ENCODE measurements around the gene ATP8B3.
"Not testable (repeated sequence)": the region's sequence is repeated elsewhere in the genome, so short reads cannot be mapped to it uniquely, and the experiment has no call there.

Gene ATP8B3

DNA sequence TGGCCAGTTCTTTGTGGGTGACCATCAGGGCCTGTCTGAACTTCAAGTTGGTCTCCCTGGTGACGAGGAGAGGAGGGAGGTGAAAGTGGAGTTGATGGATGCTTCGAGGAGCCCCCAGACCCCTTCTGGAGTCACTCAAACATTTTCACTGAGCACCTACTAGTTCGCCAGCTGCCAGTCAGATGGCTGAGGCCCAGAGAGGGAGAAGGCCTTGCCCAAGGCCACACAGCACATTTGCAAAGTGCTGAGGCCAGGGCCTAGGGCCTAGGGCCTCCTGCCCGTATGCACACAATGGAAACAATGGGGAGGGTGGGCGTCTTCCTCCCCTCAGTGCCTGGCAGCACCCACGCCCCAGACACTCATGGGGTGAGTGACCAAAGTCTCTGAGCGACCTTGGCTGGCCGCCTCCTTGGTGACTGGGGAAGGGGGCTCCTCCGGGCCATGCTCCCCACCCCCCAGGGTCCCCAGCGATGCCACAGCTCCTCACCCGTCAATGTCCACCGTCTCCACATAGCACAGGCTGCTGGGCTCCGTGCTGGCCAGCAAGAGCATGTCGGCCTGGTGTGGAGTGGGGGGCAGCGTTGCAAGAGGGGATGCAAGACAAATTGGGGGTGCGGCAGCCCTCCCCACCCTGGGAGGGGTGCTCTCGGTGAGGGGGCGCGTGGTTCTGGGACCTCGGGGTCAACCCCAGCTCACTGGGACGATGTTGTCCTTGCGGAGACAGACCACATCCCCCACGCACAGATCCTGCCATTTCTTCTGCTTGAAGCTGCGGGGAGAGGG, 6.5 kb downstream of the ATP8B3 start:
- ATAC-seq (ENCODE audit: insufficient read depth, low read depth): no peak

DNA sequence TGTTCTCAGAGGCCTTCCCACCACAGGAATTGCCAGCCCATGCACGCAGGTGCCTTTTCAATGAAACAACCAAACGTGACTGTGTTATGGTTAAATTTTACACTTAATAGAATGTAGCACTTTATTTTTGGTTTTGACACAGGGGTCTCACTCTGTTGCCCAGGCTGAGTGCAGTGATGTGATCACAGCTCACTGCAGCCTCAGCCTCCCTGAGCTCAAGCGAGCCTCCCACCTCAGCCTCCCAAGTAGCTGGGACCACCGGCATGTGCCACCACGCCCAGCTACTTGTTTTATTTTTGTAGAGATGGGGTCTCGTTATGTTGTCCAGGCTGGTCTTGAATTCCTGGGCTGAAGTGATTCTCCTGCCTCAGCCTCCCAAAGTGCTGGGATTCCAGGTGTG, 7.2 kb downstream of the ATP8B3 start:
- Histone ChIP-seq H3K9ac (ENCODE audit: low read depth, low read length) (no peak overlapping the region), H2AFZ (ENCODE audit: low read depth, low read length) (no peak overlapping the region), H3K79me2 (ENCODE audit: insufficient read depth, low read length) (no peaks in the 10 kb centered on the region), H3K4me1 (ENCODE audit: insufficient read depth, low read length) (no peaks in the 10 kb centered on the region), H3K27me3 (ENCODE audit: insufficient read depth, low read length, poor library complexity) (no peaks in the 10 kb centered on the region), H3K36me3 (ENCODE audit: insufficient read depth, low read length) (peaks cover 61% of the 10 kb centered on the region), H3K4me2 (ENCODE audit: insufficient read depth, low read length) (no peak overlapping the region), H3K4me3 (ENCODE audit: low read depth in 1 of 2, low read length in 2 of 2) (no peak overlapping the region), H3K27ac (ENCODE audit: low read length) (no peak overlapping the region), H4K20me1 (ENCODE audit: insufficient read depth, low read length) (no peaks in the 10 kb centered on the region), H3K9me3 (ENCODE audit: insufficient read depth, low read length, severe bottlenecking) (no peaks in the 10 kb centered on the region)
- no peak for TF ChIP-seq EZH2 (IDR thresholded peaks at IDR 0.05; ENCODE audit: borderline replicate concordance, low read depth, low read length, severe bottlenecking)
- TF ChIP-seq, protein P1, sequence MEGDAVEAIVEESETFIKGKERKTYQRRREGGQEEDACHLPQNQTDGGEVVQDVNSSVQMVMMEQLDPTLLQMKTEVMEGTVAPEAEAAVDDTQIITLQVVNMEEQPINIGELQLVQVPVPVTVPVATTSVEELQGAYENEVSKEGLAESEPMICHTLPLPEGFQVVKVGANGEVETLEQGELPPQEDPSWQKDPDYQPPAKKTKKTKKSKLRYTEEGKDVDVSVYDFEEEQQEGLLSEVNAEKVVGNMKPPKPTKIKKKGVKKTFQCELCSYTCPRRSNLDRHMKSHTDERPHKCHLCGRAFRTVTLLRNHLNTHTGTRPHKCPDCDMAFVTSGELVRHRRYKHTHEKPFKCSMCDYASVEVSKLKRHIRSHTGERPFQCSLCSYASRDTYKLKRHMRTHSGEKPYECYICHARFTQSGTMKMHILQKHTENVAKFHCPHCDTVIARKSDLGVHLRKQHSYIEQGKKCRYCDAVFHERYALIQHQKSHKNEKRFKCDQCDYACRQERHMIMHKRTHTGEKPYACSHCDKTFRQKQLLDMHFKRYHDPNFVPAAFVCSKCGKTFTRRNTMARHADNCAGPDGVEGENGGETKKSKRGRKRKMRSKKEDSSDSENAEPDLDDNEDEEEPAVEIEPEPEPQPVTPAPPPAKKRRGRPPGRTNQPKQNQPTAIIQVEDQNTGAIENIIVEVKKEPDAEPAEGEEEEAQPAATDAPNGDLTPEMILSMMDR (IDR thresholded peaks at IDR 0.05; ENCODE audit: borderline replicate concordance, extremely low read depth, low read length, poor library complexity, severe bottlenecking): no peak
- no peak for DNase-seq
- ATAC-seq (ENCODE audit: insufficient read depth, low read depth): no peak

More for the DNA sequence above, 6.5 kb downstream of the ATP8B3 start:
- TF ChIP-seq, protein P1 (IDR thresholded peaks at IDR 0.05; ENCODE audit: borderline replicate concordance, extremely low read depth, low read length, poor library complexity, severe bottlenecking): no peak
- no peak for TF ChIP-seq EZH2 (IDR thresholded peaks at IDR 0.05; ENCODE audit: borderline replicate concordance, low read depth, low read length, severe bottlenecking)
- Histone ChIP-seq H3K4me3 (ENCODE audit: low read depth in 1 of 2, low read length in 2 of 2) (no peak overlapping the region), H3K36me3 (ENCODE audit: insufficient read depth, low read length) (peaks cover 54% of the 10 kb centered on the region), H3K9ac (ENCODE audit: low read depth, low read length) (no peak overlapping the region), H3K9me3 (ENCODE audit: insufficient read depth, low read length, severe bottlenecking) (no peaks in the 10 kb centered on the region), H3K27me3 (ENCODE audit: insufficient read depth, low read length, poor library complexity) (no peaks in the 10 kb centered on the region), H3K79me2 (ENCODE audit: insufficient read depth, low read length) (0 out of 2 replicates have a peak, but pooled peaks cover under 1% of the 10 kb centered on the region), H4K20me1 (ENCODE audit: insufficient read depth, low read length) (no peaks in the 10 kb centered on the region), H3K4me2 (ENCODE audit: insufficient read depth, low read length) (no peak overlapping the region), H3K4me1 (ENCODE audit: insufficient read depth, low read length) (peaks cover 3% of the 10 kb centered on the region), H2AFZ (ENCODE audit: low read depth, low read length) (no peak overlapping the region), H3K27ac (ENCODE audit: low read length) (no peak overlapping the region)
- no peak for DNase-seq

DNA sequence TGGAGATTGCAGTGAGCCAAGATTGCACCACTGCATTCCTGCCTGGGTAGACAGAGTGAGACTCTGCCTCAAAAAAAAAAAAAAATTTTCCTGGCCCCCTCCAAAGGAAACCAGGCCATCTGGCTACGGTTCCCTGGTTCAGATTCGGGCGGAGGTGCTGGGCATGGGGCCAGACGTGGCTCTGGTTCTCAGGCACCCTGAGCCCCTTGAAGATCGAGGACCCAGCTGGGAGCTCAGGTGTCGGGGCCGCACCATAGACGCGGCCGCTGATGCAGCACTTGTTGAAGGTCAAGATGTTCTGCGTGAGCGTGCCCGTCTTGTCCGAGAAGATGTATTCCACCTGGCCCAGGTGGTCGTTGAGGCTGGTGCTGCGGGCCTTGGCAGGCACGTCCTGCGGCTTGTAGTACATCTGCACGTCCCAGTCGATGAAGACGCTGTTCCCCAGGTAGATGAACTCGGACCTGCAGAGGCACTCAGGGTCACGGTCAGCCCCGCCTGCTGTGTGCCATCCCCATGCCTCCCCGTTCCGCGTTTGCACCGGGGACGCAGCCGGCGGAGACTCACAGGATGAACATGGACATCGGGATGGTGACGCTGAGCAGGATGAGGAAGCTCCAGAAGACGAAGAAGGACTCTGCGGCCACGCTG, 12.3 kb downstream of the ATP8B3 start:
- no peaks in the 10 kb centered on the region for H3K27me3 ChIP-seq (ENCODE audit: insufficient read depth, low read length, poor library complexity)
- no peak overlapping the region for H3K4me2 ChIP-seq (ENCODE audit: insufficient read depth, low read length)
- no peak overlapping the region for H3K4me3 ChIP-seq (ENCODE audit: low read depth in 1 of 2, low read length in 2 of 2)
- peaks cover 33% of the 10 kb centered on the region for H3K36me3 ChIP-seq (ENCODE audit: insufficient read depth, low read length)
- peaks cover 6% of the 10 kb centered on the region; the same call in 1 of the 2 replicates for H4K20me1 ChIP-seq (ENCODE audit: insufficient read depth, low read length)
- no peaks in the 10 kb centered on the region for H3K9me3 ChIP-seq (ENCODE audit: insufficient read depth, low read length, severe bottlenecking)
- no peak for TF ChIP-seq EZH2 (IDR thresholded peaks at IDR 0.05; ENCODE audit: borderline replicate concordance, low read depth, low read length, severe bottlenecking)
- TF ChIP-seq, protein P1 (IDR thresholded peaks at IDR 0.05; ENCODE audit: borderline replicate concordance, extremely low read depth, low read length, poor library complexity, severe bottlenecking): no peak
- no peaks in the 10 kb centered on the region for H3K4me1 ChIP-seq (ENCODE audit: insufficient read depth, low read length)
- H3K79me2 ChIP-seq (ENCODE audit: insufficient read depth, low read length): no peaks in the 10 kb centered on the region
- no peak overlapping the region for H3K9ac ChIP-seq (ENCODE audit: low read depth, low read length)
- ATAC-seq (ENCODE audit: insufficient read depth, low read depth) (no peak), DNase-seq (no peak)
- H2AFZ ChIP-seq (ENCODE audit: low read depth, low read length): no peak overlapping the region
- H3K27ac ChIP-seq (ENCODE audit: low read length): no peak overlapping the region

DNA sequence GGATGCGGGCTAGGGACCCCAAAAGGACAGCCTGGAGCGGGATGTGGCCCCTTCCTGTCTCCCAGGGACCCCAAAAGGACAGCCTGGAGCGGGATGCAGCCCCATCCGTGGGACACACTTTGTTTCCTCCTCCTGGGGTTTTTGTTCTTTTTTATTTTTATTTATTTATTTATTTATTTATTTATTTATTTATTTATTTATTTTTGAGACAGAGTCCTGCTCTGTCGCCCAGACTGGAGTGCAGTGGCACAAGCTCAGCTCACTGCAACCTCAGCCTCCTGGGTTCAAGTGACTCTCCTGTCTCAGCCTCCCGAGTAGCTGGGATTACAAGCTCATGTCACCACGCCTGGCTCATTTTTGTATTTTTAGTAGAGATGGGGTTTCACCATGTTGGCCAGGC, 14.8 kb downstream of the ATP8B3 start:
- peaks cover 16% of the 10 kb centered on the region for H3K36me3 ChIP-seq (ENCODE audit: insufficient read depth, low read length)
- DNase-seq; H3K27me3 ChIP-seq (ENCODE audit: insufficient read depth, low read length, poor library complexity); H3K4me2 ChIP-seq (ENCODE audit: insufficient read depth, low read length); H2AFZ ChIP-seq (ENCODE audit: low read depth, low read length); H3K9ac ChIP-seq (ENCODE audit: low read depth, low read length); H3K4me3 ChIP-seq (ENCODE audit: low read depth in 1 of 2, low read length in 2 of 2); ATAC-seq (ENCODE audit: insufficient read depth, low read depth); H4K20me1 ChIP-seq (ENCODE audit: insufficient read depth, low read length); H3K4me1 ChIP-seq (ENCODE audit: insufficient read depth, low read length); H3K79me2 ChIP-seq (ENCODE audit: insufficient read depth, low read length); H3K9me3 ChIP-seq (ENCODE audit: insufficient read depth, low read length, severe bottlenecking); H3K27ac ChIP-seq (ENCODE audit: low read length): not testable (repeated sequence)

Data from DND-41 (cell line).